ENCODE measurements around the gene GPALPP1.
"Not testable (repeated sequence)": the region's sequence is repeated elsewhere in the genome, so short reads cannot be mapped to it uniquely, and the experiment has no call there.

Gene GPALPP1, protein sequence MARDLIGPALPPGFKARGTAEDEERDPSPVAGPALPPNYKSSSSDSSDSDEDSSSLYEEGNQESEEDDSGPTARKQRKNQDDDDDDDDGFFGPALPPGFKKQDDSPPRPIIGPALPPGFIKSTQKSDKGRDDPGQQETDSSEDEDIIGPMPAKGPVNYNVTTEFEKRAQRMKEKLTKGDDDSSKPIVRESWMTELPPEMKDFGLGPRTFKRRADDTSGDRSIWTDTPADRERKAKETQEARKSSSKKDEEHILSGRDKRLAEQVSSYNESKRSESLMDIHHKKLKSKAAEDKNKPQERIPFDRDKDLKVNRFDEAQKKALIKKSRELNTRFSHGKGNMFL
- 29.0 to 57.1 (median 39.2) reads per million in 9 experiments for total RNA-seq

GRCh38 chr13:44989071-44989889 is at the start of gene GPALPP1, which contains the start of gene NUFIP1:
Gene GPALPP1 (plus strand): TSS chr13:44989538. CDS start chr13:44989655, 117 bp downstream.
Gene NUFIP1 (minus strand): TSS chr13:44989471. CDS start chr13:44989436, 35 bp downstream.
- peaks cover 33 to 52% of the 10 kb centered on the region in 2 donors for H3K4me1 Mint-ChIP-seq (ENCODE audit: low read depth in 2 of 2)
- peaks cover 13% of the 10 kb centered on the region for H3K36me3 Mint-ChIP-seq (ENCODE audit: insufficient read depth)
- peak within 1 kb of the TSS; percentile 97 to 99 for H3K27ac Mint-ChIP-seq
- ATAC-seq (replicated peaks): peak; percentile 97
- peak within 1 kb of the TSS; percentile 88 to 95 for H3K4me3 Mint-ChIP-seq
- DNase-seq: peak; percentile 88 to 95 (median 91)
- no peaks in the 10 kb centered on the region for H3K9me3 Mint-ChIP-seq
- no peaks in the 10 kb centered on the region for H3K27me3 Mint-ChIP-seq

- not testable (repeated sequence) for H3K27ac Mint-ChIP-seq
- H3K36me3 Mint-ChIP-seq (ENCODE audit: insufficient read depth): peaks cover 22% of the 10 kb centered on the region
Observed at GRCh38 chr13:44943411-44943810, 45.9 kb upstream of the GPALPP1 start.

GRCh38 chr13:44951184-44951583 is 38.2 kb upstream of the GPALPP1 start:
- Mint-ChIP-seq H3K36me3 (ENCODE audit: insufficient read depth) (peaks cover 4% of the 10 kb centered on the region), H3K27me3 (no peaks in the 10 kb centered on the region), H3K27ac (peak overlapping the region in 1 of 2 donors; percentile 36), H3K9me3 (no peaks in the 10 kb centered on the region), H3K4me3 (no peak overlapping the region), H3K4me1 (ENCODE audit: low read depth in 2 of 2) (peaks cover 0 to 7% of the 10 kb centered on the region in 2 donors)
- DNase-seq (no peak), ATAC-seq (replicated peaks) (no peak)

More at GRCh38 chr13:44943411-44943810, 45.9 kb upstream of the GPALPP1 start:
- not testable (repeated sequence) for H3K27me3 Mint-ChIP-seq; ATAC-seq (replicated peaks); H3K9me3 Mint-ChIP-seq; DNase-seq; H3K4me3 Mint-ChIP-seq; H3K4me1 Mint-ChIP-seq (ENCODE audit: low read depth in 2 of 2)

GRCh38 chr13:44952671-44953070 is 36.7 kb upstream of the GPALPP1 start:
- ATAC-seq (replicated peaks): no peak
- no peak overlapping the region for H3K27ac Mint-ChIP-seq

GRCh38 chr13:44954224-44954623 is 35.1 kb upstream of the GPALPP1 start:
- Mint-ChIP-seq H3K9me3 (no peaks in the 10 kb centered on the region), H3K4me1 (ENCODE audit: low read depth in 2 of 2) (peaks cover 0 to 7% of the 10 kb centered on the region in 2 donors), H3K27me3 (no peaks in the 10 kb centered on the region), H3K36me3 (ENCODE audit: insufficient read depth) (peaks cover 5% of the 10 kb centered on the region), H3K27ac (no peak overlapping the region), H3K4me3 (no peak overlapping the region)
- ATAC-seq (replicated peaks) (no peak), DNase-seq (no peak)

More at GRCh38 chr13:44952671-44953070, 36.7 kb upstream of the GPALPP1 start:
- Mint-ChIP-seq H3K4me1 (ENCODE audit: low read depth in 2 of 2) (peaks cover 0 to 7% of the 10 kb centered on the region in 2 donors), H3K27me3 (no peaks in the 10 kb centered on the region), H3K4me3 (no peak overlapping the region), H3K36me3 (ENCODE audit: insufficient read depth) (peaks cover 9% of the 10 kb centered on the region), H3K9me3 (no peaks in the 10 kb centered on the region)
- DNase-seq: no peak

DNA sequence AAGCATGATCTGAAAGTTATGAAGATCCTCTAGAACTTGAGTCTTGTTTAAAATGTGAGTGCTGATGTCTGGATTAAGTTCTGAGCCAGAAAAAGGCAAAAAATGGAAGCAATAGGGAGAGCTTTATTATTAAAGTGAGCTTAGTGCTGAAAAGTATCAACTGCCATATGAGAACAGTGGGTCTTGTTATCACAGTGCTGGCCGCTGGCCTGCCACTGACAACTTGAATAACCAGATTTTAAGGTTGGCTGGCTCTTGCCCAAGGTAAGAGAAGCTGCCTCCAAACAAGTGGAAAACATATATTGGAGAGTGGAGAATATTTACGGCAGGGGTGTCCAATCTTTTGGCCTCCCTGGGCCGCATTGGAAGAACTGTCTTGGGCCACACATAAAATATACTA is 33.9 kb upstream of the GPALPP1 start:
- DNase-seq (no peak), ATAC-seq (replicated peaks) (no peak)
- Mint-ChIP-seq H3K9me3 (no peaks in the 10 kb centered on the region), H3K4me3 (no peak overlapping the region), H3K36me3 (ENCODE audit: insufficient read depth) (peaks cover 17% of the 10 kb centered on the region), H3K27ac (no peak overlapping the region), H3K27me3 (no peaks in the 10 kb centered on the region), H3K4me1 (ENCODE audit: low read depth in 2 of 2) (peaks cover 0 to 7% of the 10 kb centered on the region in 2 donors)

GRCh38 chr13:44961997-44962396 is 27.3 kb upstream of the GPALPP1 start:
- no peak for DNase-seq
- Mint-ChIP-seq H3K27ac (no peak overlapping the region), H3K4me1 (ENCODE audit: low read depth in 2 of 2) (no peaks in the 10 kb centered on the region), H3K4me3 (no peak overlapping the region), H3K9me3 (peaks cover 0 to 14% of the 10 kb centered on the region in 2 donors), H3K36me3 (ENCODE audit: insufficient read depth) (peaks cover 38% of the 10 kb centered on the region), H3K27me3 (no peaks in the 10 kb centered on the region)
- no peak for ATAC-seq (replicated peaks)

DNA sequence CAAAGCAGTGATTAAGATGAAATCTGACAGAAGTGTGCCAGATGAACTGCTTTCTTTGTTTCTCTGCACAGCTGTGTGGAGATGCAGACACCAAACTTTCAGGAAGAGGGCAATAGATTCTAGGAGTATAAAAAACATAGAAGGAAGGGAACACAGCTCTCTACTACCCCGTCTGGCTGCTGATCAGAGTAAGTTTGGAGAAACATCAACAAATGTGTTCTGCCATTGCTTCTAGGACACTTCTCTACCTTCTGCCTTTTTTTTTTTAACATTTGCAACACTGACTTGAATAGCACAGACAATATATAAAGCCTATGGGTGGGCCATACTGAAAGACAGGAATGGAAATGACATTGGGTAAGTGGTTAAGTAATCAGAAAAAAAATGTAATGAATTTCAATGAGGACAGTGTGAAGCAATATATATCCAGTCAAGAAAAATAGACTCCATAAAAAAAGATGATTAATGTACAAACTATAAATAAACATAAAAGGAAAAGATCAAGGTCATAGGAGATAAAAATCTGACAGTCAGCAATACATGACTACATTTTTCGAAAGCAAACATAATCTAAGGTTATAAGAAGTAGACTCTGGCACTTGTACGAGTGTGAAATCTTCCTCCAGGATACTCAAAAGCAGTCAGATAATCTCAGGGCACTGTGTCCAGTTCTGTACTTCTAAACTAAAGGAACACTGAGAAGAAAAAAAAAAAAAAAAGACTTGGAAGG is 21.5 kb upstream of the GPALPP1 start:
- no peaks in the 10 kb centered on the region for H3K4me1 Mint-ChIP-seq (ENCODE audit: low read depth in 2 of 2)
- H3K27me3 Mint-ChIP-seq: no peaks in the 10 kb centered on the region
- no peak for DNase-seq
- H3K4me3 Mint-ChIP-seq: no peak overlapping the region
- H3K27ac Mint-ChIP-seq: no peak overlapping the region
- no peak for ATAC-seq (replicated peaks)
- peaks cover 29% of the 10 kb centered on the region for H3K36me3 Mint-ChIP-seq (ENCODE audit: insufficient read depth)
- H3K9me3 Mint-ChIP-seq: peaks cover 0 to under 1% of the 10 kb centered on the region in 2 donors

DNA sequence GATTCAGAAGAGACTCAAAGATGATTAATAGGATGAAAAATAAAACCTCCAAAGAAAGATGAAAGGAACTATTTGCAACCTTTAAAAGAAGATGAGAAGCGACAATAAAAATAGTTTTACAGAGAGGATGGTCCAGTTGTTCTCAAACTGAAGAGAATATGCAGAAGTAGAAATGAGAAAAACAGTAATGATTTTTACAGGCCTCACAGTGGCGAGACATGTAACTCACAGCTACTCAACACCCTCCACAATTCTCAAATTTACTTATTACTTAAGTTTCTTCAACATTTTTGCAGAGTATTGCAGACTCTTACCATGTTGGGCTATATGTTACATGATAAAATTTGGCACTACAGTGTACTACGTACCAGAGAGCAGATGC is 20.9 kb upstream of the GPALPP1 start:
- peaks cover 28% of the 10 kb centered on the region for H3K36me3 Mint-ChIP-seq (ENCODE audit: insufficient read depth)
- ATAC-seq (replicated peaks) (no peak), DNase-seq (no peak)
- H3K27ac Mint-ChIP-seq: no peak overlapping the region
- H3K27me3 Mint-ChIP-seq: no peaks in the 10 kb centered on the region
- H3K4me1 Mint-ChIP-seq (ENCODE audit: low read depth in 2 of 2): no peaks in the 10 kb centered on the region
- H3K9me3 Mint-ChIP-seq: no peaks in the 10 kb centered on the region
- H3K4me3 Mint-ChIP-seq: no peak overlapping the region

DNA sequence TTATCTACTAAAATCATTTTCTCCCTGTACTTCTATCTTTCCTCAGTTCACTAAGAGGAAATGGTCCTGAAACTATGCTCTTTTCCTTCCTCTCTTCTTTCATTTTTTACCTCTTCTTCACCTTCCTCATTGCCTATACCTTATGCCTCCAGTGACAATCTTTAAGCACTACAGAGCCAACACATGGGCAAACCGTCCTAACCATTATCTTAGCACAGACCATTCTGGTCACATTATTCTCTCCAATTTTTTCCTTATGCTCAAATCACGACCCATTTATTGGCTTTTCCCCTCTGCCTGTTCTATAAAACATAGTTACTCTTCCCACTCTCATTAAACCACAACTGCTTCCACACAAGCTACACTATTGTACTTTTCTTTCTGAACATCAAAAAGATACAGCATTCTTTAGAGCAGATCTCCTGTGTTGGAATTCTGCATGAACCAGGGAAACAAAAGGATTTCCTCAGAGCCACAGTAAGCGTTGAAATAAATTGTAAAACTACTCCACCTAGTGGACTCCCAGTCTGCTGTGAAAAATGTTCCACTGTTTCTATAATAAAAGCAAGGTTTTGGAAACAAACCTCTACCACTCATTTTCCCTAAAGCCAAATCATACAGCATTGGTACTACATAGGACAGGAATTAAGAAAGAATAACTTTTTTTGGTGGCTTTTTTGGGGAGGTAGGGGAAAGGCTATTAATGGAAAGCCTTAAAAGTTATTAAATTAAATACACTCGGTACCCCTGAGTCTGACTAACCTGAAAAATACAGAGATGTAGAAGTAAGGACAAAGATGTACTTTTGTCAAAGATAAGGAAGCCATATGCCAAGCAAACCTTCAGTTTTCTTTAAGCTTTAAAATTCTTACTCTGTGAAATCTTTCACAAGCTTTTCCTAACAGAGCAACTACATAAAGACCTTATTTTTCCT is 19.5 kb upstream of the GPALPP1 start:
- no peak overlapping the region for H3K4me3 Mint-ChIP-seq
- no peaks in the 10 kb centered on the region for H3K9me3 Mint-ChIP-seq
- no peak for DNase-seq
- ATAC-seq (replicated peaks): no peak
- no peak overlapping the region for H3K27ac Mint-ChIP-seq
- H3K36me3 Mint-ChIP-seq (ENCODE audit: insufficient read depth): peaks cover 14% of the 10 kb centered on the region
- H3K4me1 Mint-ChIP-seq (ENCODE audit: low read depth in 2 of 2): no peaks in the 10 kb centered on the region
- H3K27me3 Mint-ChIP-seq: no peaks in the 10 kb centered on the region

GRCh38 chr13:44971656-44972595 is 17.4 kb upstream of the GPALPP1 start:
- ATAC-seq (replicated peaks): no peak
- Mint-ChIP-seq H3K36me3 (ENCODE audit: insufficient read depth) (peaks cover 8% of the 10 kb centered on the region), H3K4me1 (ENCODE audit: low read depth in 2 of 2) (no peaks in the 10 kb centered on the region), H3K9me3 (no peaks in the 10 kb centered on the region), H3K27me3 (no peaks in the 10 kb centered on the region), H3K4me3 (no peak overlapping the region), H3K27ac (peak overlapping the region in 1 of 2 donors; percentile 23)
- no peak for DNase-seq

Data from effector memory CD8-positive, alpha-beta T cell (primary cell).